ENCODE results near the gene OTOR. TPM values are rescaled to one million over a fixed set of nuclear protein-coding genes. Genes with fewer than 3 reads are reported as not detected.

OTOR gene
- not detected in 2 replicates for total RNA-seq

GRCh38 chr20:16748308-16748900 is at the start of gene OTOR:
Gene OTOR (plus strand): TSS chr20:16748358. CDS start chr20:16748402, 44 bp downstream.

GRCh38 chr20:16729565-16730460 is 18.3 kb upstream of the OTOR start, which contains the start of gene SNRPB2:
Gene SNRPB2 (plus strand): TSS chr20:16730026. CDS start chr20:16731703, 1,677 bp downstream.

Other genes starting within 250 kb of the OTOR start
- gene KIF16B, start 174.9 kb upstream of the OTOR start, total RNA-seq: 13.2 and 13.9 TPM in 2 replicates
- gene SNRPB2, start 18.3 kb upstream of the OTOR start, total RNA-seq: 36.4 and 53.3 TPM in 2 replicates

All from dermis lymphatic vessel endothelial cell (primary cell).